Colonic mucosa (tissue), 4 donors: Measurements from ENCODE around the gene CREB5. TPM values are rescaled to one million over a fixed set of nuclear protein-coding genes. Genes with fewer than 3 reads are reported as not detected.
A peak's percentile ranks its signal among the peaks of the same experiment; 100 is the strongest.

Experiments
- DNase-seq: peaks from one replicate; pipeline ENCODE4 v3.0.0-alpha.2; 2020
- H3K27ac ChIP-seq: fragments of 200-600 bp; one replicate; pipeline ENCODE4 v1.8.0; 2021
- H3K27me3 ChIP-seq: fragments of 200-600 bp; one replicate; pipeline ENCODE4 v1.8.0; 2021
- H3K36me3 ChIP-seq: fragments of 200-600 bp; one replicate; pipeline ENCODE4 v1.8.0; 2021
- H3K4me1 ChIP-seq: fragments of 200-600 bp; one replicate; pipeline ENCODE4 v1.8.0; 2021; ENCODE audit warnings: mild to moderate bottlenecking
- H3K4me3 ChIP-seq: fragments of 200-600 bp; one replicate; pipeline ENCODE4 v1.8.0; 2021
- H3K9ac ChIP-seq, 2 donors: one replicate each; pipeline ENCODE4 v1.7.0; 2013; ENCODE audit warnings: control low read depth in 2 of 2, low read depth in 2 of 2, low read length in 2 of 2
- H3K9me3 ChIP-seq: fragments of 200-600 bp; one replicate; pipeline ENCODE4 v1.8.0; 2021
- intact Hi-C: fragments of 100-400 bp; cut with DNase I; formaldehyde crosslinking; loops from one replicate; pipeline ENCODE4 v1.14.1; 2022
- total RNA-seq, 2 donors: library from RNA; stranded (reverse); fragmentation: NEBNext Ultra II Directional in 1 of 2; extraction: Animal tissue kit (Norgen Biotek cat#: 25700) in 1 of 2; gene quantifications; one replicate each; pipeline ENCODE4 v1.2.1, GENCODE V29; 2021
- TF ChIP-seq, protein P1 (sequence below): fragments of 200-600 bp; IDR thresholded peaks from one replicate; pipeline ENCODE4 v1.8.0; 2022; ENCODE audit warnings: antibody characterized with exemption, mild to moderate bottlenecking
- donor health status: healthy.
- donor health status: DM: no; HTN: no; CAD: no.
- donor health status: DM: no; HTN: no; CAD: no.

Gene CREB5
- total RNA-seq, 2 donors from 2014 or later, result 0.54 to 3.6 TPM

DNA sequence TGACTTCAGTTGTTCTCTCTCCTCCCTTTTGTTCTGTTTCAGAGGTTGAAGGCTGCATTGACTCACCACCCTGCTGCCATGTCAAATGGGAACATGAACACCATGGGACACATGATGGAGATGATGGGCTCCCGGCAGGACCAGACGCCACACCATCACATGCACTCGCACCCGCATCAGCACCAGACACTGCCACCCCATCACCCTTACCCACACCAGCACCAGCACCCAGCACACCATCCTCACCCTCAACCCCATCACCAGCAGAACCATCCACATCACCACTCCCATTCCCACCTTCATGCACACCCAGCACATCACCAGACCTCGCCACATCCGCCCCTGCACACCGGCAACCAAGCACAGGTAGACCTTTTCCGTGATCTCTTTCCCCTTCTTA is 391.8 kb downstream of the CREB5 start:
- DNase-seq, result no peak
- intact Hi-C loops, result no loop called here
- Histone ChIP-seq H3K4me3 (no peak overlapping the region), H3K9ac (no peak overlapping the region), H3K4me1 (peaks cover 6% of the 10 kb centered on the region), H3K36me3 (no peaks in the 10 kb centered on the region), H3K27ac (no peak overlapping the region), H3K27me3 (no peaks in the 10 kb centered on the region), H3K9me3 (no peaks in the 10 kb centered on the region)
- TF ChIP-seq, protein P1, sequence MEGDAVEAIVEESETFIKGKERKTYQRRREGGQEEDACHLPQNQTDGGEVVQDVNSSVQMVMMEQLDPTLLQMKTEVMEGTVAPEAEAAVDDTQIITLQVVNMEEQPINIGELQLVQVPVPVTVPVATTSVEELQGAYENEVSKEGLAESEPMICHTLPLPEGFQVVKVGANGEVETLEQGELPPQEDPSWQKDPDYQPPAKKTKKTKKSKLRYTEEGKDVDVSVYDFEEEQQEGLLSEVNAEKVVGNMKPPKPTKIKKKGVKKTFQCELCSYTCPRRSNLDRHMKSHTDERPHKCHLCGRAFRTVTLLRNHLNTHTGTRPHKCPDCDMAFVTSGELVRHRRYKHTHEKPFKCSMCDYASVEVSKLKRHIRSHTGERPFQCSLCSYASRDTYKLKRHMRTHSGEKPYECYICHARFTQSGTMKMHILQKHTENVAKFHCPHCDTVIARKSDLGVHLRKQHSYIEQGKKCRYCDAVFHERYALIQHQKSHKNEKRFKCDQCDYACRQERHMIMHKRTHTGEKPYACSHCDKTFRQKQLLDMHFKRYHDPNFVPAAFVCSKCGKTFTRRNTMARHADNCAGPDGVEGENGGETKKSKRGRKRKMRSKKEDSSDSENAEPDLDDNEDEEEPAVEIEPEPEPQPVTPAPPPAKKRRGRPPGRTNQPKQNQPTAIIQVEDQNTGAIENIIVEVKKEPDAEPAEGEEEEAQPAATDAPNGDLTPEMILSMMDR, result no peak

DNA sequence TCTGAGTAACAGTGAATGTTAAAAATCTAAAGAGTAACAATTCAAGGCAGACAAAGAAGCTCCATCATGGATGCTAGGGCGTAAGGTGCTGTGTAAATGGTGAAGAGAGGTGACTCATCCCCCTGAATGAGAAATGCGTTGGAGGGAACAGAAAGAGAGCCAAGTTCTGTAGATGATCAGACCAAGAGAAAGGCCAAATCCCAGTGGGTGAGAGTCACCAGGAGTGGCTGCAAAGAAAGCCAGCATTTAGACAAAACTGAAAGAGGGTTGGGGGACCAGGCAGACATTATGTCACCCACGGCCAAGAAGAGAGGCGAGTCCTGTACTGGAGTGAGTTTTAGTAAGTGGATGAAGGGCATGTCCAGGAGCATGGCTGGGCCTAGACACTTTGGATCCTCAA is 392.7 kb downstream of the CREB5 start:
- Histone ChIP-seq H3K27me3 (no peaks in the 10 kb centered on the region), H3K4me3 (no peak overlapping the region), H3K27ac (no peak overlapping the region), H3K9me3 (no peaks in the 10 kb centered on the region), H3K9ac (no peak overlapping the region), H3K4me1 (no peaks in the 10 kb centered on the region), H3K36me3 (no peaks in the 10 kb centered on the region)
- no peak for DNase-seq
- TF ChIP-seq, protein P1, result no peak
- intact Hi-C loops, result no loop called here

DNA sequence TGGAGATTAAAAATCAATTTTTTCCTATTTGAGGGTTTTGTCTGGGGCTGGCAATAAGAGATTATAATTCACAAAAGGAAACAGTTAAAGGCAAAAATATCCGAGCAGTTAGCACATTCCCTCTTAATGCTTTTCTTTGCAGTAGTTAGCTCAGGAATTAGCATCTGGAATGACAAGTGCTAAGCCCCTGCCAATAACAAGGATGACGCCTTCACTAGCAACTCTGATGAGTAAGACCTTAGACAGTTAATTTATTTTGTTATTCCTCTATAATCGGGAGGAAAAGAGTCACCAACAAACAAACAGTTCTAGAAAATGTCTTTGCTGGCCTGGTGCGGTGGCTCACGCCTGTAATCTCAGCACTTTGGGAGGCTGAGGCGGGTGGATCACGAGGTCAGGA is 394.5 kb downstream of the CREB5 start:
- Histone ChIP-seq H3K27me3 (no peaks in the 10 kb centered on the region), H3K27ac (no peak overlapping the region), H3K9me3 (no peaks in the 10 kb centered on the region), H3K9ac (no peak overlapping the region), H3K36me3 (no peaks in the 10 kb centered on the region), H3K4me1 (no peaks in the 10 kb centered on the region), H3K4me3 (no peak overlapping the region)
- no peak for DNase-seq
- intact Hi-C loops, result no loop called here
- TF ChIP-seq, protein P1, result no peak

DNA sequence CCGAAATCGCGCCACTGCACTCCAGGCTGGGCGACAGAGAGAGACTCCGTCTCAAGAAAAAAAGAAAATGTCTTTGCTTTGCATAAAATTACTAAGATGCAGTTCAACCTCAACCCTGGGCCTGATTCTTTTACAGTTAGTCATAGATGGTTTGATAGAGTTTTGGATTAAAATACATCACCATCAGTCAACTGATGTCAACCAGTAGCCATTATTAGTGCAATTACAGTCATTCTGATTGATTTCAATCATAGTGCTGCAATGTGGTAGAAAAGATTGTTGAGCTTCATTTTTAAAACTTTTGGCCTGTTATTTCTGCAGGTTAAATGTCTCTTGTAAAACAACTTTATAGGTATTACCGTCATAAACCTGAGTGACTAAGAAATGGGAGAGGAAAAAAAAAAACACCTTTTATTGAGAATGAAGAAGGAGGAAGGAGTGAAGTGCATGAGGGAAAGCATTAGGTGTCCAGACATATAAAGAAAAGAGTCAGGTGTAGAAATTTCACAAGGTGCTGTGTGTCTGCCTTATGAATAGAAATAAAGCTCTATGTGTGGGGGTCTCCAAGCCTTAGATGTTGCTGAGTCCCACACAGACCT is 395.2 kb downstream of the CREB5 start:
- no peaks in the 10 kb centered on the region for H3K9me3 ChIP-seq

DNA sequence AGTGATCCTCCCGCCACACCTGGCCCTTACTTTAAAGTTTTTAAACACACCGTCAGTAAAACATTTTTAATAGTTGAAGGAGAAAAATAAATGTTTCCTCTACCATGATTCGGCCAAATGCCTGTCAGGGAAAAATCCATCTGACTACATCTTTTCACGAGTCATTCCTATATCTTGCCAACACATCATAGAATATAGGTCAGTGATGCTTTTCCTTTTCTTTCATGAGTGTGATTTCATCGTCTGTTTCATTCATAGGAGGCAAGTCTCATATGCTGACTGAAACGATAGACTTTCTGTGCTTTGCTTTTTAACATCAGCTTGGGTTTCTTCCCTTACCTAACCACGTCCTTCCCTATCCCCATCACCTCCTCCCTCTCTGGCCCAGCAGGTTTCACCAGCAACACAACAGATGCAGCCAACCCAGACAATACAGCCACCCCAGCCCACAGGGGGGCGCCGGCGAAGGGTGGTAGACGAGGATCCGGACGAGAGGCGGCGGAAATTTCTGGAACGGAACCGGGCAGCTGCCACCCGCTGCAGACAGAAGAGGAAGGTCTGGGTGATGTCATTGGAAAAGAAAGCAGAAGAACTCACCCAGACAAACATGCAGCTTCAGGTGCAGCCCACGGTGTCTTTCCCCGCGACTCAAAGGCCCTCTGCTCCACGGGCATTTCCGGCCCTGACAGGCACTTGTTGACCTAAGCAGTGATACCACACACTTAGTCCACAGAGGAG is 396.6 kb downstream of the CREB5 start:
- Histone ChIP-seq H3K9ac (no peak overlapping the region), H3K9me3 (no peaks in the 10 kb centered on the region), H3K27me3 (no peaks in the 10 kb centered on the region), H3K27ac (no peak overlapping the region), H3K36me3 (no peaks in the 10 kb centered on the region), H3K4me1 (no peaks in the 10 kb centered on the region), H3K4me3 (no peak overlapping the region)
- intact Hi-C loops, result no loop called here
- TF ChIP-seq, protein P1, result no peak
- peak; percentile 36 for DNase-seq

More for the DNA sequence above, 395.2 kb downstream of the CREB5 start:
- intact Hi-C loops, result no loop called here
- no peaks in the 10 kb centered on the region for H3K36me3 ChIP-seq
- H3K4me1 ChIP-seq, result no peaks in the 10 kb centered on the region
- H3K4me3 ChIP-seq, result no peak overlapping the region
- no peak for DNase-seq
- TF ChIP-seq, protein P1, result no peak
- no peaks in the 10 kb centered on the region for H3K27me3 ChIP-seq
- no peak overlapping the region for H3K9ac ChIP-seq
- no peak overlapping the region for H3K27ac ChIP-seq
